Right hindlimb (tissue), 1 donor: ENCODE measurements around the gene SBNO2.
A peak's percentile ranks its signal among the peaks of the same experiment; 100 is the strongest.

Experiments
- DNase-seq: peaks from one replicate; pipeline ENCODE4 v3.0.0-alpha.2; 2018

Gene SBNO2

GRCh38 chr19:1085676-1086442 is 88.2 kb downstream of the SBNO2 start:
- DNase-seq: no peak

DNA sequence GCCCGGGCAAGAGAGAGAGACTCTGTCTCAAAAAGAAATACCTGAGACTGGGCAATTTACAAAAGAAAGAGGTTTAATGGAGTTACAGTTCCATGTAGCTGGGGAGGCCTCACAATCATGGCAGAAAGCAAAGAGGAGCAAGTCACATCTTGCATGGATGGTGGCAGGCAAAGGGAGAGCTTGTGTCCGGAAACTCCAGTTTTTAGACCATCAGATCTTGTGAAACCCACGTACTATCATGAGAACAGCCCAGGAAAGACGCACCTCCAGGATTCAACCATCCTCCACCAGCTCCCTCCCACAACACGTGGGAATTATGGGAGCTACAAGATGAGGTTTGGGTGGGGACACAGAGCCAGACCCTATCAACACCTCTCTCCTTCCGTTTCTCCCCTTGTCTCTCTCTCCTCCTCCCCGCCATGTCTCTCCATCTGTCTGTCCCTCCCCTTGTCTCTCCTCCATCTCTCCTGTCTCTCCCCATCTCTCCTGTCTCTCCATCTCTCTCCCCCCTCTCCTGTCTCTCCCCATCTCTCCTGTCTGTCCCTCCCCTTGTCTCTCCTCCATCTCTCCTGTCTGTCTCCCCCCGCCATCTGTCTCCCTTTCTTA is 88.9 kb downstream of the SBNO2 start:
- DNase-seq: no peak

DNA sequence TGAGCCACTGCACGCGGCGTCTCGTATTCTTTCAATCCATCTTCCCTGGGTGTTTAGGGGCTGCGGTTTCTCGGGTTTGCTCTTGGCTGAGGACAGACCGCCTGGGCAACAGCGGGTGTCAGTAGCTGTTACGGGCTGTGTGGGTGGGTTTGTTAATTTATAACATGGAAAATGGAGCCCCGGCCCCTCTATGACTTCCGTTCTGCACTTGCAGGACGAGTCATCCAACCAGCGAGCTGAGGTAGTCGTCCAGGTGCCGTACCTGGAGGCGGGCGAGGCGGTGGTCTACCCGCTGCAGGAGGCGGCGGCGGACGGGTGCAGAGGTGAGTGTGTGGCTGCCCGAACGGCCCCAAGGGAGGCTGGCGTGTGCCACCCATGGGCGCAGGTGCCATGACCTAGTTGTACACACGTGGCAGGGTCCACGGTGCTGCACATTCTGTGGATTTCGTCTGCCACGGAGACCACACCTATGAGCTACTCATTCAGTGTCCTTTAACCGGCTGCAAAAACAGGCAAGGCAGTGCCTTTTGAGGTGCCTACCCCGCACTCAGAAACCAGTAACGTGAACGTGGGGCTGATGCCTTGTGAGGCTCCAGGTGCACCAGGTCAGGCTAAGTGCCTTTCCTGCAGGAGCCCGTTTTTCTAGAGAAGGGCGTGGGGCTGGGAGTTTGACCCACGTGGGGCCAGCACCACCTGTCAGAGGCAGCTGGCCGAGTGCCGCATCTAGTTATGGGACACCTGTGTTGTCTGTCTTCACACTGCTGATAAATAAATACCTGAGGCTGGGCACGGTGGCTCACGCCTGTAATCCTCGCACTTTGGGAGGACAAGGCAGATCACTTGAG is 89.8 kb downstream of the SBNO2 start:
- DNase-seq: peak; percentile 24

DNA sequence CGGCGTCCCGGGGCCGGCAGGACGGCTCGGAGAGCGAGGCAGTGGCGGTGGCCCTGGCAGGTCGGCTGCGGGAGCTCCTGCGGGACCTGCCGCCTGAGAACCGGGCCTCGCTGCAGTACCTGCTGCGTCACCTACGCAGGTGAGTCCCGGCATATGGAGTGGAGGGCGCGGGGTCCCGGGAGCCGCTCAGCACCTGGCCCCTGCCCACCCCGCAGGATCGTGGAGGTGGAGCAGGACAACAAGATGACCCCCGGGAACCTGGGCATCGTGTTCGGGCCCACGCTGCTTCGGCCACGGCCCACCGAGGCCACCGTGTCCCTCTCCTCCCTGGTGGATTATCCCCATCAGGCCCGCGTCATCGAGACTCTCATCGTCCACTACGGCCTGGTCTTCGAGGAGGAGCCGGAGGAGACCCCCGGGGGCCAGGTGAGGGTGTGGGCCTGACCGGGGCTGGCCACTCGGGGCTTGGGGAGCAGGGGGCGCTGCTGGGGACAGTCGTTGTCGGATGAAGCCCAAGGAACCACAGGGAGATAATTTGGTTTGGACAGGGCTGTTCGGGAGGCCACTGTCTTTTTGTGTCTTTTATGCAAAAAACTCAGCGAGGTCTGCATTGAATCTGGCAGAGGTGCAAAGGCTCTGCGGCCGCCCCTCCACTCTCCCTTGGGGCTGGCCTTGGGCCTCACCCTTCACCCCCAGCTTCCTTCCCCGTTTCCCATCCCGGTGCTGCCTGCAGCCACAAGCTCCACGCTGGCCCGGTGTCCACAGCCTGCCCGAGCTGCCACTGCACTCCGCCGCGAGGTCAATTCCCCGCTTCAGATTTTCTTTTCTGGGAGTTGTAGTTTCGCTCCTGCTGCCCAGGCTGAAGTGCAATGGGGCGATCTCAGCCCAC is 90.9 kb downstream of the SBNO2 start:
- peak; percentile 13 for DNase-seq

- DNase-seq: peak; percentile 45
Observed at GRCh38 chr19:1082165-1082927, 91.7 kb downstream of the SBNO2 start.

DNA sequence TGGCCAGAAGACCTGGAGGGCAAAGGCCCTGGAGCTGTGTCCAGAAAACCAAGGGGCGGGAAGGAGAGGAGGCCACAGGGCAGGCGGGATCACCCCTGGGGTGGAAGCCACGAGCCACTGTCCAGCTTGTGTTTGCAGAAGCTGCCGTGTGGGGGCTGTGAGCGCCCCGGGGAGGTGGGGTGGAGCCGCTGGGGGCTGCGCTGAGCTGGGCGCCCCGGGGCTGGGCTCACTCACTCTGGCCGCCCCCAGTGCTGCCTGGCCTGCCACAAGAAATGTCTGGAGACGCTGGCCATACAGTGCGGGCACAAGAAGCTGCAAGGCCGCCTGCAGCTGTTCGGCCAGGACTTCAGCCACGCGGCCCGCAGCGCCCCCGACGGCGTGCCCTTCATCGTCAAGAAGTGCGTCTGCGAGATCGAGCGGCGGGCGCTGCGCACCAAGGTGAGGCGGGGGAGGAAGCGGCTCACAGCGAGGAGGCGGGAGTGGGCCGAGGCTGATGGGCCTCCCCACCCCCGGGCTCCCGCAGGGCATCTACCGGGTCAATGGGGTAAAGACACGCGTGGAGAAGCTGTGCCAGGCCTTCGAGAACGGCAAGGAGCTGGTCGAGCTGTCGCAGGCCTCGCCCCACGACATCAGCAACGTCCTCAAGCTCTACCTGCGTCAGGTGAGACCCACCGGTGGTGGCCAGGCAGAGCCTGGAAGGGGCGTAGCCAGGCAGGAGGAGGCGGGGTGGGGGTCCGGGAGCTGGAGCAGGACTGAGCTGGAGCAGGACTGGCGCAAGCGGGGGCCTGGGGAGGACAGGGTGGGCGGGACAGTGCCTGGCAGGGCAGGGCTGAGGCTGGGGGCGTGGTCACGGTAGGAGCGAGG is 92.5 kb downstream of the SBNO2 start:
- peak; percentile 15 for DNase-seq

DNA sequence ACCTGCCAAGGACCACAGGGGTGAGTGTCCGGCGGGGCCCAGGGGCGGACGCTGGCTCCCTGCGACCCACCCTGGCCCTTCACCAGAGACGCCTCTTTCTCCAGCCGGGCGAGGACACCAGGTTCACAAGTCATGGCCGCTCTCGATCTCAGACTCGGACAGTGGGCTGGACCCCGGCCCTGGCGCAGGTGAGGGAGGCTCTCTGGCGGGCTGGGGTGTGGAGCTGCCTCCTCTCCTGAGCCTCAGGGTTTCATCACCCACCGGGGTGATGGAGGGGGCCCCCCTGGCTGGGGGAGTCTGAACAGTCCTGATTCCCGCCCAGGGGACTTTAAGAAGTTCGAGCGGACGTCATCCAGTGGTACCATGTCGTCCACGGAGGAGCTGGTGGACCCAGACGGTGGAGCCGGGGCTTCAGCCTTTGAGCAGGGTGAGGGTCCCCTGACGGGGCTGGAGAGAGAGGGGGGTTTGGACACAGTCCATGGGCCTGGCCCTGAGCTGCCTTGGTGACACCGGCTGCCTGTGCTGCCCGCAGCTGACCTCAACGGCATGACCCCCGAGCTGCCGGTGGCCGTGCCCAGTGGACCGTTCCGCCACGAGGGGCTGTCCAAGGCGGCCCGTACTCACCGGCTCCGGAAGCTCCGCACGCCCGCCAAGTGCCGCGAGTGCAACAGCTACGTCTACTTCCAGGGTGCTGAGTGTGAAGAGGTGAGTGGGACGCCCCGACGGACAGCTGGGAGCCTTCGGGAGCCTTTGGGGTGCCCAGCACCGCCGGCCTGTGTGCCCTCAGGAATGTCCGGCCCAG is 93.5 kb downstream of the SBNO2 start:
- DNase-seq: no peak

DNA sequence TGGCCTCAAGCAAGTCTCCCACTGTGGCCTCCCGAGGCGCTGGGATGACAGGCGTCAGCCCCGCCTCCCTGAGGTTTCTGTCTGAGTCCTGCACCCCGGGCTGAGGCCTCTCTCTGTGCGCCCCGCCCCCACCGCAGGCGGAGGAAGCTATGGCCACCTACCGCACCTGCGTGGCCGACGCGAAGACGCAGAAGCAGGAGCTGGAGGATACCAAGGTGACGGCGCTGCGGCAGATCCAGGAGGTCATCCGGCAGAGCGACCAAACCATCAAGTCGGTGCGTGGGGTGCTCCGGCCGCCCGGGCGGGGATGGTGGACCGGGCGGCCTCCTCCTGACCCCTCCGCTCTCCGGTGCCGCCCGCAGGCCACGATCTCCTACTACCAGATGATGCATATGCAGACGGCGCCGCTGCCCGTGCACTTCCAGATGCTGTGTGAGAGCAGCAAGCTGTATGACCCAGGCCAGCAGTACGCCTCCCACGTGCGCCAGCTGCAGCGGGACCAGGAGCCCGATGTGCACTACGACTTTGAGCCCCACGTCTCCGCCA is 94.4 kb downstream of the SBNO2 start:
- DNase-seq: no peak

- DNase-seq: no peak
Observed at GRCh38 chr19:1076951-1077350, 97.1 kb downstream of the SBNO2 start.

DNA sequence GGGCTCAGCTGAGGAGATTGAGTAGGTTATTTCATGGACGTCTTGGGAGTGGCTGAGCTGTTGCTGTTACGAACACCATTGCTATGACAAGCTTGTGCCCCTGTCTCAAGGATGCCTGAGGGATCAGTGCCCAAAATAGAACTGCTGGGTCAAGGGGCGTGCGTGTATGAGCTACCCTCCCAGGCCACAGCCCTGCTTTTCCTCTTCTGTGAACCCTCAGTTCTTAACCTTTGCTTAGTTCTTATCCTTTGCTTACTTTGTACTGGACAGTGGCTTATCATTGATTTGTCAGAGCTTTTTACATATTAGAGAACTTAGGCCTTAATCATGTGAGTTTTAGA is 98.1 kb downstream of the SBNO2 start:
- DNase-seq: no peak

DNA sequence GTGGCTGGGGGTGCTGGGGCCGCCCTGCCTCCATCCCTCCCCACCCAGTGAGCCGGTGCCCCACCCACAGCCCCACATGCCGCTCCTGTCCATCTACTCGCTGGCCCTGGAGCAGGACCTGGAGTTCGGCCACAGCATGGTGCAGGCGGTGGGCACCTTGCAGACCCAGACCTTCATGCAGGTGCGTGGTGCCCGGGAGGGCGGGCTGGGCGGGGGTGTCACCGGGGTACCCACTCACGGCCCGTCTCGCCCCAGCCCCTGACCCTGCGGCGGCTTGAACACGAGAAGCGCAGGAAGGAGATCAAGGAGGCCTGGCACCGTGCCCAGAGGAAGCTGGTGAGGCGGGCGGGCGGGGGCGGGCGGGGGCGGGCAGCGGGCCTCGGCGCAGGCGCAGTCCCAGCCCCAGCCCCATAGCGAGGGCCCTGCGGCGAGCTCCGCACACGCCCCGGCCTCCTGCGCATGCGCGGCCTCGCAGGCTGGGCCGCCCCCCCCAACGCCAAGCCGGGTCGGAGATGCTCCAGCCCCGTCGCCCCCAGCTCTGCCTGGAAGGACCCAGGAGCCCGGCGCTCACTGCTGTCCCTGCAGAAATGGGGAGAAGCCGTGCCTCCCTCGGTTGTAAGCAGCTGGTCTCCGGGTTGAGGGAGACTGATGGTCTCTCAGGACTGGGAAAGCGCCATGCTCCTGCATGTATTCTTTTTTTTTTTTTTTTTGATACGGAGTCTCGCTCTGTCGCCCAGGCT is 99.4 kb downstream of the SBNO2 start:
- DNase-seq: no peak

- no peak for DNase-seq
Observed at GRCh38 chr19:1073956-1074517, 100.0 kb downstream of the SBNO2 start.

DNA sequence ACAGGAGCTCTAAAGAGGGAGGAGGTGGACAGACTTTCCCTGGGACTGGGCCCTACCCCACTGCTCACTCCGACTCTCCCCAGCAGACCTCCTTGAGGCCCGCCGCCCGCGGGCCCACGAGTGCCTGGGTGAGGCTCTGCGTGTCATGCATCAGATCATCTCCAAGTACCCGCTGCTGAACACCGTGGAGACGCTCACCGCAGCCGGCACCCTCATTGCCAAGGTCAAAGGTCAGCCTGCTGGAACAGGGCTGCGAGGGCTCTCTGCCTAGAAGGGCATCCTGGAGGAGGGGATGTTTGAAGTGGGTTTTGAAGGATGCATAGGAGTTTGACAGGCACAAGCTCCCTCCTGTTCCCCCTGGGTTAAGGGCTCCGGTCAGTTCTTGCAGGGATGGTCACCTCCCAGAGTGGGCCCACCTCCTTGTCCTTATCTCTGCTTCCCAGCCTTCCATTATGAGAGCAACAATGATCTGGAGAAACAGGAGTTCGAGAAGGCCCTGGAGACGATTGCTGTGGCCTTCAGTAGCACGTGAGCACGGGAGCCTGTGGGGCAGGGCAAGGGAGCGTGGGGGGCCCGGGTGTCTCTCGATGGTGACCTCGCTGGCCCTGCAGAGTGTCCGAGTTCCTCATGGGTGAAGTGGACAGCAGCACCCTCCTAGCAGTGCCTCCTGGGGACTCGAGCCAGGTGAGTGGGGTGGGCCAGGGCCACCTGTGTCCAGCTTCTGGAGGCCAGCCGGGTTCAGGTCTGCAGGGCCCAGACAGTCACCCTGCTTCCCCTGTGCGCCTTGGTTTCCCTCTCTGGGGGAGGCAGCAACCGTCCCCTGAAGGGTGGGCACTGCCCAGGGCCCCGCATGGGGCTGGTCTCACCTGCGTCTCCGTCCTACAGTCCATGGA is 100.8 kb downstream of the SBNO2 start:
- DNase-seq: no peak

GRCh38 chr19:1072371-1073015 is 101.6 kb downstream of the SBNO2 start:
- no peak for DNase-seq

- DNase-seq: no peak
Observed at GRCh38 chr19:1070931-1071791, 102.9 kb downstream of the SBNO2 start.

GRCh38 chr19:1070576-1070930 is 103.5 kb downstream of the SBNO2 start:
- DNase-seq: no peak
